Kidney (tissue), 14 donors: ENCODE measurements around the gene C6orf89. TPM values are rescaled to one million over a fixed set of nuclear protein-coding genes. Genes with fewer than 3 reads are reported as not detected.

Experiments used
- DNase-seq, 5 donors: peaks; one replicate each; pipeline ENCODE4 v3.0.0-alpha.2; 2013 to 2020
- FAIRE-seq: peaks from 2 replicates; lab custom pipeline; 2012; peaks lifted over from hg19 to GRCh38; lab: Jason Lieb, UNC
- H3K27ac ChIP-seq, 2 donors: one replicate each; pipeline ENCODE4 v1.7.0; 2013; ENCODE audit warnings: low read depth in 2 of 2, low read length in 2 of 2, inconsistent platforms in 1 of 2
- H3K27me3 ChIP-seq: one replicate; pipeline ENCODE4 v1.7.1; 2013; ENCODE audit warnings: low read length, inconsistent platforms; ENCODE audit not compliant: control insufficient read depth, insufficient read depth
- H3K36me3 ChIP-seq, 3 donors: one replicate each; pipeline versions ENCODE4 v1.7.0 to v1.7.1; 2013; ENCODE audit warnings: low read length in 3 of 3, control low read depth in 1 of 3, inconsistent platforms in 1 of 3; ENCODE audit not compliant: insufficient read depth in 3 of 3, control insufficient read depth in 2 of 3
- H3K4me1 ChIP-seq, 3 donors: one replicate each; pipeline versions ENCODE4 v1.7.0 to v1.7.1; 2013; ENCODE audit warnings: low read length in 3 of 3, inconsistent platforms in 1 of 3, low read depth in 1 of 3; ENCODE audit not compliant: control insufficient read depth in 2 of 3, insufficient read depth in 2 of 3
- H3K4me3 ChIP-seq, 3 donors: one replicate each; pipeline versions ENCODE4 v1.7.0 to v1.8.1; 2013; ENCODE audit warnings: low read length in 3 of 3, control low read depth in 1 of 3, inconsistent platforms in 1 of 3
- H3K9ac ChIP-seq, 3 donors: one replicate each; pipeline versions ENCODE4 v1.7.0 to v1.7.1; 2013; ENCODE audit warnings: low read length in 3 of 3, control low read depth in 1 of 3, inconsistent platforms in 1 of 3
- H3K9me3 ChIP-seq, 3 donors: one replicate each; pipeline versions ENCODE4 v1.7.0 to v1.7.1; 2013; ENCODE audit warnings: low read length in 3 of 3, control low read depth in 1 of 3, inconsistent platforms in 1 of 3; ENCODE audit not compliant: control insufficient read depth in 2 of 3, insufficient read depth in 1 of 3
- intact Hi-C: fragments of 100-400 bp; cut with DNase I; formaldehyde crosslinking; loops from one replicate; pipeline ENCODE4 v1.11.1; 2022
- polyA plus RNA-seq: library from polyadenylated mRNA; stranded (reverse); fragments of 350-450 nt; fragmentation: Illumina TruSeq; extraction: RNeasy Lipid Tissue Mini Kit (QIAGEN cat#74804); gene quantifications from one replicate; pipeline ENCODE4 v1.2.3, GENCODE V29; 2014; ENCODE audit warnings: low read depth, low replicate concordance; ENCODE audit not compliant: insufficient read depth
- total RNA-seq: library from RNA; stranded (reverse); fragmentation: NEBNext Ultra II Directional; extraction: Animal tissue kit (Norgen Biotek cat#: 25700); gene quantifications from one replicate; pipeline ENCODE4 v1.2.1, GENCODE V29; 2021
- TF ChIP-seq, protein P1 (sequence below): IDR thresholded peaks from 3 replicates; pipeline ENCODE4 v1.5.1; 2012; ENCODE audit warnings: mild to moderate bottlenecking, moderate library complexity, borderline replicate concordance; ENCODE audit not compliant: insufficient read depth; ENCODE audit errors: extremely low read depth
- donor health status: control.
- donor health status: control.
- donor health status: control.
- donor health status: control.
- donor health status: control.
- donor health status: DM: yes; HTN: yes; CAD: no.
- donor health status: Normal renal cell carcinoma (clear cell type).

The C6orf89 gene
- total and polyA plus RNA-seq, 2 donors from 2014 or later, result 25.7 to 72.4 TPM

DNA sequence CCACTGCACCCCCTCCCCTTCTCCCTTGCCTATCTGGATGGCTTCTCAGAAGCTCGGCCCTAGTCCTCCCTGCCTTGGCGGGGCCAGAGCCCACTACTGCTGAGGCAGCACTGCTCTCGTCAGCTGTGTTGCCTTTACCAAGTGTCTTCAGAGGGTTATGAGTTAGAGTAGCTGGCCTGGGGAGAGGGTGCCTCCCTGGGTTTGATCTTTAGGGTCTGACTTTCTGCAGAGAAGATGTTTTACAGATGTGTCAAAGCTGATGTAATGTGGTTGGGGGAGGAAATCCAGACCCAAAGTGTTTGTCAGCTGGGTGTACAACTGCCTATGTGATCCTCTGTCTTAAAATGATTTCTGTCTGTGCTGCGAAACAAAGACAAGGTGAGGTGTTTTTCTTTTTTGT lies 38.4 kb downstream of the C6orf89 start:
- intact Hi-C loops, result no loop called here
- no peak overlapping the region for H3K4me3 ChIP-seq
- H3K9ac ChIP-seq, result no peak overlapping the region
- no peak overlapping the region for H3K27ac ChIP-seq
- FAIRE-seq, result no peak
- TF ChIP-seq, protein P1, sequence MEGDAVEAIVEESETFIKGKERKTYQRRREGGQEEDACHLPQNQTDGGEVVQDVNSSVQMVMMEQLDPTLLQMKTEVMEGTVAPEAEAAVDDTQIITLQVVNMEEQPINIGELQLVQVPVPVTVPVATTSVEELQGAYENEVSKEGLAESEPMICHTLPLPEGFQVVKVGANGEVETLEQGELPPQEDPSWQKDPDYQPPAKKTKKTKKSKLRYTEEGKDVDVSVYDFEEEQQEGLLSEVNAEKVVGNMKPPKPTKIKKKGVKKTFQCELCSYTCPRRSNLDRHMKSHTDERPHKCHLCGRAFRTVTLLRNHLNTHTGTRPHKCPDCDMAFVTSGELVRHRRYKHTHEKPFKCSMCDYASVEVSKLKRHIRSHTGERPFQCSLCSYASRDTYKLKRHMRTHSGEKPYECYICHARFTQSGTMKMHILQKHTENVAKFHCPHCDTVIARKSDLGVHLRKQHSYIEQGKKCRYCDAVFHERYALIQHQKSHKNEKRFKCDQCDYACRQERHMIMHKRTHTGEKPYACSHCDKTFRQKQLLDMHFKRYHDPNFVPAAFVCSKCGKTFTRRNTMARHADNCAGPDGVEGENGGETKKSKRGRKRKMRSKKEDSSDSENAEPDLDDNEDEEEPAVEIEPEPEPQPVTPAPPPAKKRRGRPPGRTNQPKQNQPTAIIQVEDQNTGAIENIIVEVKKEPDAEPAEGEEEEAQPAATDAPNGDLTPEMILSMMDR, result no peak
- H3K36me3 ChIP-seq, result peaks cover 0 to 27% (median 24%) of the 10 kb centered on the region in 3 donors
- no peaks in the 10 kb centered on the region for H3K27me3 ChIP-seq
- no peak for DNase-seq
- no peaks in the 10 kb centered on the region for H3K4me1 ChIP-seq
- no peaks in the 10 kb centered on the region for H3K9me3 ChIP-seq

DNA sequence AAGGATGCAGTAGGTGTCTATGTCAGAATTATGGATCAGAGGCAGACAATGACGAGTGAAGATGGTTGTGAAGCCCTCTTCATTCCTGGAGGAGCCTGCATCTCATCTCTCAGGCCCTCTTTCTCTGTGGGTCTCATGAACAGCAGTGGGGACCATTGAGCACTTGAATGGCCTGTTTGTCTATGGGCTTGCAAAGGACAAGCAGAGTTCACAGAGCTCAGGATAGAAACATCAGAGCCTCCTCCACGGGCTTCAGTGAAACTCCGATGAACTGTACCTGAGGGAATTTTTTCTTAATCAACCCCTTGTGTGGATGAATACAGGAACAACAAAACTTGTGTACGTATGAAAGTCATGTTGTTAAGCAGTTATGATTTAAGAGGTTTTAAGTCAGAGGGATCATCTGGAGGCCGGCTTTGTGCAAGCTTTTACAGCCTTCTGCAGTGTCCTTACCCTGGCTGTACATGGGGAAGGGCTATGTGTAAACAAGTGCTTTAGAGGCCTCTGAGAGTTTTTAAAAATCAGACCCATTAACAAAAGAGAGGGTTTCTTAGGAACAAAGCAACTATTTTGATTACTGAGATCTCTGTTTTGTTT lies 39.1 kb downstream of the C6orf89 start:
- intact Hi-C loops, result no loop called here
- DNase-seq (no peak), FAIRE-seq (no peak)
- TF ChIP-seq, protein P1, result no peak
- Histone ChIP-seq H3K9ac (no peak overlapping the region), H3K9me3 (no peaks in the 10 kb centered on the region), H3K4me1 (no peaks in the 10 kb centered on the region), H3K36me3 (peaks cover 0 to 27% (median 20%) of the 10 kb centered on the region in 3 donors), H3K27ac (no peak overlapping the region), H3K4me3 (no peak overlapping the region), H3K27me3 (no peaks in the 10 kb centered on the region)

DNA sequence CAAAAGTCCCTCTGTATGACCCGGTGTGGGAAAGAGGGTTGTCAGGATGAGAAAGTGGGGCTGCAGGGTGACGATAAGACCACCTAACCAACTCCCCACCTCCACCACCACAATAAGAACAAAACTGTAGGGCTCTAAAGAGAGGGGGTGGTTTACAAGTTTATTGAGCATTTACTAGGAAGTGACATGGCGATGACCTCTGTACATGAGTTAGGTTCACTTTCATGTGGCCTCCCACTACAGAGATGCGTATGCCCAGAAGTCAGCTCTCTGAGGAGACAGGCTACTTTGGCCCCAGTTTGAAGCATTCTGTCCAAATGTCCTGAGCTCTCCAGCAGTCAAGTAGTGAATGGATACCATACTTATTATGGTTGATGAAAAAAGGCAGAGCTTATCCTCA lies 40.1 kb downstream of the C6orf89 start:
- peaks cover 0 to 20% (median 17%) of the 10 kb centered on the region in 3 donors for H3K36me3 ChIP-seq

More for the DNA sequence above, 40.1 kb downstream of the C6orf89 start:
- FAIRE-seq, result no peak
- no peak overlapping the region for H3K27ac ChIP-seq
- H3K4me3 ChIP-seq, result no peak overlapping the region
- no peak overlapping the region for H3K9ac ChIP-seq
- H3K27me3 ChIP-seq, result no peaks in the 10 kb centered on the region
- H3K4me1 ChIP-seq, result no peaks in the 10 kb centered on the region
- intact Hi-C loops, result no loop called here
- H3K9me3 ChIP-seq, result no peaks in the 10 kb centered on the region
- DNase-seq, result no peak
- TF ChIP-seq, protein P1, result no peak
